Stimulated activated CD4-positive, alpha-beta T cell treated with anti-CD3 and anti-CD28 coated beads, TNF-alpha, amount 100 ng/mL, for 24 hours (primary cell): ENCODE results near the gene OTUD1.

ENCODE experiments used
- DNase-seq, 3 experiments: peaks; one replicate each; pipeline ENCODE4 v3.0.0-alpha.2; 2020; ENCODE audit warnings: low read depth in 3 of 3

Gene OTUD1

GRCh38 chr10:23467548-23467947, 28.7 kb downstream of the OTUD1 start:
- no peak for DNase-seq

- no peak for DNase-seq
These were observed 30.8 kb downstream of the OTUD1 start for GRCh38 chr10:23469596-23470237.

GRCh38 chr10:23472181-23472580, 33.3 kb downstream of the OTUD1 start:
- no peak for DNase-seq

- no peak for DNase-seq
These were observed 35.2 kb downstream of the OTUD1 start for GRCh38 chr10:23474081-23474480.

- no peak for DNase-seq
These were observed 35.8 kb downstream of the OTUD1 start for GRCh38 chr10:23474626-23475025.

GRCh38 chr10:23478570-23478969, 39.7 kb downstream of the OTUD1 start:
- no peak for DNase-seq

- no peak for DNase-seq
These were observed 41.1 kb downstream of the OTUD1 start for GRCh38 chr10:23479798-23480473.

- no peak for DNase-seq
These were observed 42.6 kb downstream of the OTUD1 start for GRCh38 chr10:23481363-23481961.

- DNase-seq: no peak
These were observed 51.2 kb downstream of the OTUD1 start for GRCh38 chr10:23490115-23490514.
